Activated T-cell treated with anti-CD3 and anti-CD28 coated beads for 48 hours (primary cell): ENCODE measurements around the gene CARD9.
"Not testable (repeated sequence)": the region's sequence is repeated elsewhere in the genome, so short reads cannot be mapped to it uniquely, and the experiment has no call there.

Source experiments
- DNase-seq: peaks from one replicate; pipeline ENCODE4 v3.0.0-alpha.2; 2020; ENCODE audit warnings: low read depth

Gene CARD9

GRCh38 chr9:136363949-136364748, 9.3 kb downstream of the CARD9 start:
- DNase-seq, result no peak

GRCh38 chr9:136363106-136363948, 10.1 kb downstream of the CARD9 start, which contains the start of gene DNLZ:
Gene DNLZ, minus strand, starts transcription at chr9:136363744. Its CDS starts 30 bp downstream, at chr9:136363714.
- peak; percentile 96 for DNase-seq

GRCh38 chr9:136362450-136362784, 11.1 kb downstream of the CARD9 start:
- no peak for DNase-seq

GRCh38 chr9:136361754-136362449, 11.6 kb downstream of the CARD9 start:
- no peak for DNase-seq

GRCh38 chr9:136361047-136361753, 12.3 kb downstream of the CARD9 start:
- DNase-seq, result no peak

GRCh38 chr9:136359774-136360718, 13.4 kb downstream of the CARD9 start:
- DNase-seq, result no peak

- DNase-seq, result no peak
Observed at GRCh38 chr9:136358888-136359287, 14.6 kb downstream of the CARD9 start.

- DNase-seq, result no peak
Observed at GRCh38 chr9:136358016-136358415, 15.5 kb downstream of the CARD9 start.

- no peak for DNase-seq
Observed at GRCh38 chr9:136357202-136357725, 16.2 kb downstream of the CARD9 start.

- no peak for DNase-seq
Observed at GRCh38 chr9:136355616-136356557, 17.6 kb downstream of the CARD9 start.

- DNase-seq, result no peak
Observed at GRCh38 chr9:136354592-136355085, 18.8 kb downstream of the CARD9 start.

GRCh38 chr9:136353757-136354488, 19.5 kb downstream of the CARD9 start:
- no peak for DNase-seq

- no peak for DNase-seq
Observed at GRCh38 chr9:136353088-136353487, 20.4 kb downstream of the CARD9 start.

- no peak for DNase-seq
Observed at GRCh38 chr9:136352682-136353081, 20.8 kb downstream of the CARD9 start.

- not testable (repeated sequence) for DNase-seq
Observed at GRCh38 chr9:136351868-136352267, 21.6 kb downstream of the CARD9 start.

GRCh38 chr9:136351252-136351800, 22.1 kb downstream of the CARD9 start:
- DNase-seq, result no peak

- DNase-seq, result no peak
Observed at GRCh38 chr9:136349546-136349945, 23.9 kb downstream of the CARD9 start.

- DNase-seq, result no peak
Observed at GRCh38 chr9:136348691-136349090, 24.8 kb downstream of the CARD9 start.
